Activated T-helper 1 cell treated with Interleukin-2 at 50 U/mL for 16 hours (primary cell): ENCODE data around the gene PRSS36.

ENCODE experiments used
- DNase-seq: peaks from one replicate; pipeline ENCODE4 v3.0.0-alpha.2; 2020; ENCODE audit warnings: low read depth

The PRSS36 gene

GRCh38 chr16:31099860-31100638, 49.8 kb downstream of the PRSS36 start:
- DNase-seq, result no peak

- DNase-seq, result peak; percentile 77
These were observed 55.3 kb downstream of the PRSS36 start, which contains the start of gene VKORC1 for GRCh38 chr16:31094424-31095120. Gene VKORC1 (minus strand): TSS chr16:31094797. CDS start chr16:31094729, 68 bp downstream.

GRCh38 chr16:31094088-31094423, 55.8 kb downstream of the PRSS36 start:
- DNase-seq, result no peak

- no peak for DNase-seq
These were observed 56.6 kb downstream of the PRSS36 start for GRCh38 chr16:31093132-31093703.

GRCh38 chr16:31092330-31092729, 57.5 kb downstream of the PRSS36 start:
- no peak for DNase-seq

- DNase-seq, result no peak
These were observed 59.3 kb downstream of the PRSS36 start for GRCh38 chr16:31090540-31090939.

- DNase-seq, result no peak
These were observed 60.7 kb downstream of the PRSS36 start for GRCh38 chr16:31089199-31089598.
